Skin epidermis (tissue), 12 donors: ENCODE measurements around the gene THUMPD1.
"Not testable (repeated sequence)": the region's sequence is repeated elsewhere in the genome, so short reads cannot be mapped to it uniquely, and the experiment has no call there.

Experiments used
- H3K27ac ChIP-seq, 21 experiments: fragments of 200-600 bp; sonication (generic) in 11 of 21; one replicate each; pipeline ENCODE4 v1.5.0; 2020; ENCODE audit warnings: mild to moderate bottlenecking in 3 of 21, inconsistent platforms in 2 of 21, moderate library complexity in 2 of 21
- H3K4me3 ChIP-seq, 7 experiments: fragments of 200-600 bp; sonication (generic) in 2 of 7; one replicate each; pipeline ENCODE4 v1.5.0; 2020; ENCODE audit warnings: inconsistent platforms in 2 of 7, mild to moderate bottlenecking in 2 of 7, moderate library complexity in 1 of 7

Gene THUMPD1, protein sequence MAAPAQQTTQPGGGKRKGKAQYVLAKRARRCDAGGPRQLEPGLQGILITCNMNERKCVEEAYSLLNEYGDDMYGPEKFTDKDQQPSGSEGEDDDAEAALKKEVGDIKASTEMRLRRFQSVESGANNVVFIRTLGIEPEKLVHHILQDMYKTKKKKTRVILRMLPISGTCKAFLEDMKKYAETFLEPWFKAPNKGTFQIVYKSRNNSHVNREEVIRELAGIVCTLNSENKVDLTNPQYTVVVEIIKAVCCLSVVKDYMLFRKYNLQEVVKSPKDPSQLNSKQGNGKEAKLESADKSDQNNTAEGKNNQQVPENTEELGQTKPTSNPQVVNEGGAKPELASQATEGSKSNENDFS

GRCh38 chr16:20741554-20742285 lies at the start of gene THUMPD1:
TSS of gene THUMPD1 (minus strand) at chr16:20741818. CDS start at chr16:20741739, 79 bp downstream.
- peak within 1 kb of the TSS; percentile 89 to 98 (median 95) for H3K27ac ChIP-seq
- H3K4me3 ChIP-seq: peak within 1 kb of the TSS; percentile 65 to 100 (median 98)

DNA sequence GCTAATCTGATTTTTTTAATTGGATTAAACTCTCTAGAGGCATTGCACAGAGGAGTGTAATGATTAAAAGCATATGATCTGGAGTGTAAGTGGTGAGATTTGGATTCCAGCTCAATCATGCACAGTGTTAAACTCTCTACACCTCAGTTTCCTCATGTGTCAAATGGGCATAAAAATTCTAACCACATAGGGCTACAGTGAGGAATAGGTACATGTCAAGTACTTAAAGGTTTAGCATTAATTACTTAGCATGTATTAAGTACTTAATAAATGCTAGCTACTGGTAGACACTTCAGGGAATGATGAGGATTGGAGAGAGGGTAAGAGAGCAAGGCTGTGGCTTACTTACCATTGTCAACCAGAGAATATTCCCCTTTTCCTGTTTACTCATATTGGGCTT lies 47.5 kb upstream of the THUMPD1 start:
- Histone ChIP-seq H3K27ac (no peak overlapping the region), H3K4me3 (no peak overlapping the region)

GRCh38 chr16:20784204-20784603 lies 42.6 kb upstream of the THUMPD1 start:
- no peak overlapping the region for H3K4me3 ChIP-seq
- H3K27ac ChIP-seq: no peak overlapping the region

- no peak overlapping the region for H3K27ac ChIP-seq
- H3K4me3 ChIP-seq: no peak overlapping the region
Measured at GRCh38 chr16:20782470-20782869, 40.9 kb upstream of the THUMPD1 start.

DNA sequence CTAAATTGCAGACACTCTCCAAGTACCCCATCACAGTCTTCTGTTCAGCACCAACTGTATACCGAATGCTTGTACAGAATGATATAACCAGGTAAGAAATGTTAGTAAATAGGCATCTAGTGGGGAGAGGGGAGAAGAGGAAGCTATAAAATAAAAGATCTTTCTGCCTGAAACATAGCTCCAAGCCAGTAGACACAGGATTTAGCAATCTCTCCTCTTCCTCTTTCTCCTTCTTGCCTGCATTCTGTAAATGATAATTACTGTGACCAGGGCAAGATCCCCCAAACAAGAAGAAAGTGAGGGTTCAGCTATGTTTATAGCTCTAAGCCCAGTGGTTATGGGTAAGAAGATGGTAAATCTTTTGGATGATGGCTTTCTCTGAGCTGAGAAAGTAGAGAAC lies 40.1 kb upstream of the THUMPD1 start:
- Histone ChIP-seq H3K27ac (no peak overlapping the region), H3K4me3 (no peak overlapping the region)

DNA sequence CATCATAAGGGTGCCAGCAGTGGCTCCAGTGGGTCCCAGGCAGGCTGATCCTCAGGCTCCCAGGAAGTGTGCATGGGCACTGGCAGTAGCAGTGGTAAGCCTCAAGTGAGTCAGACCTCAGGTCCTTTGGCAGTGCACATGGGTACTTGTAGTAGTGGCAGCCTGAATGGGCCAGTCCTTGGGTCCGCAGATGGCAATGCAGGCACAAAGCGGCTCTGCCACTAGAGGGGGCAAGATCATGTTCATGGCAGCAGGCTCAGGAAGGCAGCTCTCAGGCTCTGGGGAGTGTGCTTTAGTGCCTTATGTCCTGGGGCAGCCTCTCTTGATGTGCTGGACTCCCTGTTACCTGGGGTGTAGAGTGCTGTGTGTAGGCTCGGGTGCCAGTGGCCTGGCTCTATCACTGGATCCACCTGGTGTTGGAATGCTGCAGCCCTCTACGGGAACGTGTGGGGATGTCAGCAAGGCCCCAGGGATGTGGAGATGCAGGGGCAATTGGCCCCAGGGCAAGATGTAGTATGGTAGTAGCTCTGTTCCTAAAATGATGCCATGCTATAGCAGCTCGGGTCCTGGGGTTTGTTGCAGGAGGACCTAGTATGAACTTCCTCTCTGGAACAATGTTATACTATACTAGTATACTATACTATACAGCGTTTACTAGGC lies 33.2 kb upstream of the THUMPD1 start:
- Histone ChIP-seq H3K27ac (no peak overlapping the region), H3K4me3 (no peak overlapping the region)

- no peak overlapping the region for H3K27ac ChIP-seq
- H3K4me3 ChIP-seq: no peak overlapping the region
Measured at GRCh38 chr16:20773679-20774078, 32.1 kb upstream of the THUMPD1 start.

- Histone ChIP-seq H3K27ac (no peak overlapping the region), H3K4me3 (no peak overlapping the region)
Measured at GRCh38 chr16:20768818-20769217, 27.2 kb upstream of the THUMPD1 start.

DNA sequence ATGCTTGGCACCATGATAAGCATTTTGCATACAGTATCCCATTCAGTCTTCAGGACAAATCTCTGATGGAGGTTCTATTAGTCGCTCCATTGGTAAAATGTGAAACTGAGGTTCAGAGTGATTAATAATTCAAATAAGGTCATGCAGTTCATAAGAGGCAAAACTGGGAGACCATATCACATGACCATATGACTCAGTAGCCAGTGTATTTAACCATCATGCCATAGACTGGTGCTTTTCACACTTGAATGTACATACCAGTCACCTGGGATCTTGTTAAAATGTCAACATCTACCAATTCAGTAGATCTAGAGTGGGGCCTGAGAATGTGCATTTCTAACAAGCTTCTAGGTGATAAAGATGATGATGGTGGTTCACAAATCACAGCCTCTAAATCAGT lies 26.5 kb upstream of the THUMPD1 start:
- Histone ChIP-seq H3K4me3 (no peak overlapping the region), H3K27ac (no peak overlapping the region)

GRCh38 chr16:20767577-20767976 lies 26.0 kb upstream of the THUMPD1 start:
- Histone ChIP-seq H3K4me3 (no peak overlapping the region), H3K27ac (no peak overlapping the region)

DNA sequence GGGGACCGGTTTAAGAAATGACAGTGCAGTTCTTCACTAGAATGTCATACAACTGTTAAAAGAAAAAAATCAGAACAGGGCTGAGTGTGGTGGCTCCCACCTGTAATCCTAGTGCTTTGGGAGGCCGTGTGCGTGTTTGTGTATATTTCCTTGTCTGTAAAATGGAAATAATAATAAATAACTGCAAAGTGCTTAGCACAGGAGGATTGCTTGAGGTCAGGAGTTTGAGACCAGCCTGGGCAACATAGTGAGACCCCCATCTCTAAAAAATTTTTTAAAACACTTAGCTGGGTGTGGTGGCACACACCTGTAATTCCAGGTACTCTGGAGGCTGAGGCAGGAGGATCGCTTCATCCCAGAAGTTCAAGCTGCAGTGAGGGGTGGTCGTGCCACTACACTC lies 24.7 kb upstream of the THUMPD1 start:
- no peak overlapping the region for H3K27ac ChIP-seq
- H3K4me3 ChIP-seq: no peak overlapping the region

DNA sequence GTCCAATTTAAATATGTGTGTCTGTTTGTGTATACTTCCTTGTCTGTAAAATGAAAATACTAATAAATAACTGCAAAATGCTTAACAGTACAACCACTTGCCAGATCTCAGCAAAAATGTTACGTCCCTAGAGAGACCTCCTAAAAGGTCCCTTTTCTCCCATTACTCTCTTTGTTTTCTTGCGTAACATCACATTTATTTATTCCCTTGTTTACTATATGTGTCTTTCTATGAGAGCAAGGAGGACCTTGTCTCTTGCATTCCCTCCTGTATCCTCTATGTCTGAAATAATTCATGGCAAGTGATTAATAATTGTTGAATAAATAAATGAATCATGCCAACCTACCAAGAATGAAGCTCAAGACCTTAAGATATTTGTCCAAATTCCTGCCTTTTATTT lies 24.1 kb upstream of the THUMPD1 start:
- Histone ChIP-seq H3K27ac (no peak overlapping the region), H3K4me3 (no peak overlapping the region)

GRCh38 chr16:20764448-20764847 lies 22.8 kb upstream of the THUMPD1 start:
- not testable (repeated sequence) for H3K4me3 ChIP-seq

DNA sequence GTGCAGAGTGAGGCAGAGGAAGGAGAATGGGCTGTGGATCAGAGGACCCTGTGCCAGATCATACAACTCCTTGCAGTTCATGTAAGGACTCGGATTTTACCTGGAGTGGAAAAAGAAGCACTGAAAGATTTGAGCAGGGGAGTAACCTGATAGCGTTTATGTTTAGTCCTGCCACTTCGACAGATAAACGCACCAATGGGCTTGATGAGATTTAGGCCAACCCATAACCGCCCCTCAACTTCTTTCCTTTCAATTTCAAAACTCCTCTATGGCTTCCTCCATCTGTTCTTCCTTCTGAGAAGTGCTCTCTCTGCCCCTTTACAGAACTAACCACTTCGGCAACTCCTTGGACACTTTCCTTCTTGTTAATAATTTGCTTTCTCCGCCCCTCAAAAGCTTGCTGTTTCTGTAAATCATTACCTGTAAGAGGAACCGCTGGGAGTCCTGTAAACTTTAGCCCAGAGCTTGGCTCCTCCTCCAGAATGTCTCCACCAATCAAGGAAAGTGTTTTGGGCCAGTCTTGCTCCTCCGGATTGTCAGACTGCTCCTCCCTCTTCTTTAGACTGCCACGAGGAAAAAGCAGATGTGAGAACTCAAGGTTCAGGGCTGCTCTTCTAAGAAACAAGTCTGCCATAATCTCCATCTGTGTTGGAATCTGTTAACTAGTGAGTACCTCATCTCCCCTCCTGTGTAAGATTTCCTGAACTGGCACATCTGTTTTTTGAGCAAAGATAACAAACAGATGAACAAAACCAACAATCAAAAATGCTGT lies 22.0 kb upstream of the THUMPD1 start, which contains the start of gene ACSM3:
ACSM3 (plus strand) TSS at position 554 of the 772 bp plus-strand sequence. CDS start 6,021 bp downstream, outside the sequence.
- Histone ChIP-seq H3K27ac (peak within 1 kb of the TSS in 18 of 21 experiments; percentile 13 to 85 (median 58)), H3K4me3 (peak within 1 kb of the TSS; percentile 22 to 47 (median 36))

More at GRCh38 chr16:20764448-20764847, 22.8 kb upstream of the THUMPD1 start:
- H3K27ac ChIP-seq: peak overlapping the region in 5 of 21 experiments; percentile 12 to 85 (median 61)

DNA sequence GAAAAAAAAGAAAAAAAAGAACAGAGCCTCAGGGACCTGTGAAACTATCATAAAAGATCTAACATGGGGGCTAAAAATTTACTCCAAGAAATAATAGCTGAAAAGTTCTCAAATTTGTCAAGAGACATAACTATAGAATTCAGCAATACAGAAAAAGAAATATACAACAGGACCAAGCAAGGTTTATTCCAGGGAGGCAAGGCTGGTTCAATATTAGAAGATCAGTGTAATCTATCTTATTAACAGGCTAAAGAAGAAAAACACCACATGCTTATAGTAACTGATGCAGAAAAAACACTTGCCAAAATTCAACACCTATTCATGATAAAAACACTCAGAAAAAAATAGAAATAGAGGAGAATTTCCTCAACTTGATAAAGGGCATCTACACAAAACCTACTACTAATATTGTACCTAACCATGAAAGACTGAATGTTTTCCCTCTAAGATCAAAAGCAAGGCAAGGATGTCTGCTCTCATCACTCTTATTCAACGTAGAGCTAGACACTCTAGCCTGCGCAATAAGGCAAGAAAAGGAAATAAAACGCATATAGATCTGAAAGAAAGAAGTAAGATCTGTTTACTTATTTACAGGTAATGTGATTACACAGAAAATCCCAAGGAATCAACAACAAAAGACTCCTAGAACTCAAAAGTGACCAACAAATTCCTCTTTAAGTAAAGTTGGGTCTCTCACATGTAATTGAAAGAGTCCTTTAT lies 20.9 kb upstream of the THUMPD1 start:
- H3K4me3 ChIP-seq: no peak overlapping the region

DNA sequence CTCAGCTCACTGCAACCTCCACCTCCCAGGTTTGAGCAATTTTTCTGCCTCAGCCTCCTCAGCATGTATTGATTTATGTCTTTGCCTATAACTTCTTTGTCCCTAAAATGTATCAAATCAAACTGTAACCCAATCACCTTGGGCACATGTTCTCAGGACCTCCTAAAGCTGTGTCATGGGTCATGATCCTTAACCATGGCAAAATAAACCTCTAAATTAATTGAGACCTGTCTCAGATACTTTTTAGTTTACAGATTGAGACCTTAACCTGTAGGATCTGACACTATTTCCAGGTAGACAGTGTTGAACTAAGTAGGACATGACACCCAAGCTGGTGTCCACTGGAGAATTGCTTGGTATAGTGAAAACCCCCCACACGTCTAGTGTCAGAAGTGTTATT lies 19.6 kb upstream of the THUMPD1 start:
- no peak overlapping the region for H3K27ac ChIP-seq
- no peak overlapping the region for H3K4me3 ChIP-seq

More for the DNA sequence above, 20.9 kb upstream of the THUMPD1 start:
- H3K27ac ChIP-seq: peak overlapping the region in 1 of 21 experiments; percentile 59

DNA sequence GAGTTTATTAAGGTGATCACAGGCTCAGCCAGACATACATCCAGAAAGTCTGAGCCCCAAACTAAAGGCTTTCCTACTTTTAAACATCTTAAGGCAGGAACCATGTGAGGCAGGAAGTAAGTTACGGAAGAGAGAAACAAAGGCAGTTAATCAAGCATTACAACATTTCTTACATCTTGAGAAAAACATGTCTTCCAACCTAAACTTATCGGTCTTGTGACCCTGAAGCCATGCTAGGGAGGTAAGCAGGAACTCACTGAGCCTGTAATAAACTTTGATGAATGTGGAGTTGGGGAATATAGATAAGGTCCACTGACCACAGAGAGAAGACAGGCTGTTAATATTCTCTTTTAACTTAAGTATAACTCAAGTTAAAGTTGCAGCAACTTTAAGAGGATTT lies 18.7 kb upstream of the THUMPD1 start:
- H3K4me3 ChIP-seq: no peak overlapping the region
- H3K27ac ChIP-seq: no peak overlapping the region

DNA sequence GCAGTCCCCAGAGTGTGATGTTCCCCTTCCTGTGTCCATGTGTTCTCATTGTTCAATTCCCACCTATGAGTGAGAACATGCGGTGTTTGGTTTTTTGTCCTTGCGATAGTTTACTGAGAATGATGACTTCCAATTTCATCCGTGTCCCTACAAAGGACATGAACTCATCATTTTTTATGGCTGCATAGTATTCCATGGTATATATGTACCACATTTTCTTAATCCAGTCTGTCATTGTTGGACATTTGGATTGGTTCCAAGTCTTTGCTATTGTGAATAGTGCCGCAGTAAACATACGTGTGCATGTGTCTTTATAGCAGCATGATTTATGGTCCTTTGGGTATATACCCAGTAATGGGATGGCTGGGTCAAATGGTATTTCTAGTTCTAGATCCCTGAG lies 14.2 kb upstream of the THUMPD1 start:
- not testable (repeated sequence) for H3K4me3 ChIP-seq, H3K27ac ChIP-seq

DNA sequence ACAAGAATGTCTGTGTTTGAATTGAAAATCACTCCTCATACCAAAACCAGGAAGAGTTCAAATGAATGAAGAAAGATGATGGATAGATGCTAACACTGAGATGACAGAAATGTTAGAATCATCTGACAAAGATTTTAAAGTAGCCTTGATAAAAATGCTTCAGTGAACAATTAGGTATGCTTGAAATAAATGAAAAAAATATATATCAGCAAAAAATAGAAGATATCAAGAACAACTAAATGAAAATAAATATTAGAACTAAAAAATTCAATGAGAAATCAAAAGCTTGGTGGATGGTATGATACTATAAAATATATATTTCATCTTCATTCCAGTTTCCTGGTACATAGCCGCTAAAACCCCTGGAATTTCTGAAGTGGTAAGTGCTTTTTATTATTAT lies 13.6 kb upstream of the THUMPD1 start:
- H3K27ac ChIP-seq: no peak overlapping the region
- H3K4me3 ChIP-seq: no peak overlapping the region
